SK-N-SH (cell line): ENCODE measurements around the gene PADI4. TPM values are rescaled to one million over a fixed set of nuclear protein-coding genes. Genes with fewer than 3 reads are reported as not detected.

ENCODE experiments used
- CTCF ChIA-PET: fragments of 300-600, 350-600 bp; formaldehyde crosslinking; extraction: SDS; loops from one replicate; lab custom pipeline; 2021; lab: Yijun Ruan, JAX
- POLR2A ChIA-PET: fragments of 350-600 bp; sonication (Branson Sonifier 250); formaldehyde crosslinking; extraction: SDS; loops from one replicate; lab custom pipeline; 2020; ENCODE audit warnings: antibody characterized with exemption, inconsistent platforms; lab: Yijun Ruan, JAX
- DNase-seq: peaks from one replicate; pipeline ENCODE4 v3.0.0; 2012
- H2AFZ ChIP-seq: fragments of 200-600 bp; sonication (generic); 2 replicates; pipeline ENCODE4 v1.8.1; 2016; ENCODE audit warnings: antibody characterized with exemption, mild to moderate bottlenecking, low read depth
- H3F3A ChIP-seq: fragments of 200-600 bp; sonication (generic); replicated peaks from 2 replicates; pipeline ENCODE3; 2016; ENCODE audit warnings: antibody characterized with exemption, mild to moderate bottlenecking; ENCODE audit not compliant: insufficient read depth
- H3K27ac ChIP-seq, 2 experiments: fragments of 200-500 bp in 1 of 2; fragments of 200-600 bp in 1 of 2; sonication (Bioruptor generic) in 1 of 2; sonication (generic), shearing (Covaris generic) in 1 of 2; 2 replicates each; pipeline versions ENCODE4 v1.5.1 to v1.6.1; 2014 to 2016; ENCODE audit warnings: low read depth in 2 of 2, inconsistent platforms in 1 of 2, low read length in 1 of 2, mild to moderate bottlenecking in 1 of 2, mixed read lengths in 1 of 2
- H3K27me3 ChIP-seq: fragments of 200-600 bp; sonication (generic), shearing (Covaris generic); 2 replicates; pipeline ENCODE4 v1.6.1; 2016; ENCODE audit warnings: mixed run types; ENCODE audit not compliant: insufficient read depth
- H3K36me3 ChIP-seq, 2 experiments: fragments of 200-500 bp in 1 of 2; fragments of 200-600 bp in 1 of 2; sonication (Bioruptor generic) in 1 of 2; sonication (generic) in 1 of 2; replicated peaks in 1 of 2; 2 replicates each; pipeline versions ENCODE3 to v1.5.1; 2014 to 2016; ENCODE audit warnings: low read length in 1 of 2, mild to moderate bottlenecking in 1 of 2; ENCODE audit not compliant: insufficient read depth in 2 of 2, control insufficient read depth in 1 of 2
- H3K4me1 ChIP-seq, 2 experiments: fragments of 200-500 bp in 1 of 2; fragments of 200-600 bp in 1 of 2; sonication (Bioruptor generic) in 1 of 2; sonication (generic), shearing (Covaris generic) in 1 of 2; 2 replicates each; pipeline versions ENCODE4 v1.5.1 to v1.6.1; 2014 to 2016; ENCODE audit warnings: low read depth in 1 of 2, low read length in 1 of 2, mixed run types in 1 of 2; ENCODE audit not compliant: insufficient read depth in 2 of 2, control insufficient read depth in 1 of 2
- H3K4me2 ChIP-seq: fragments of 200-600 bp; sonication (generic), shearing (Covaris generic); 2 replicates; pipeline ENCODE4 v1.6.1; 2017; ENCODE audit warnings: mixed run types
- H3K4me3 ChIP-seq, 2 experiments: fragments of 200-500 bp in 1 of 2; fragments of 200-600 bp in 1 of 2; sonication (Bioruptor generic) in 1 of 2; sonication (generic), shearing (Covaris generic) in 1 of 2; 2 replicates each; pipeline versions ENCODE4 v1.5.1 to v1.8.1; 2014 to 2016; ENCODE audit warnings: low read depth in 2 of 2, inconsistent platforms in 1 of 2, low read length in 1 of 2, mild to moderate bottlenecking in 1 of 2, mixed read lengths in 1 of 2, moderate library complexity in 1 of 2
- H3K79me2 ChIP-seq: fragments of 200-600 bp; sonication (generic); 2 replicates; pipeline ENCODE4 v1.8.1; 2017; ENCODE audit warnings: mild to moderate bottlenecking; ENCODE audit not compliant: insufficient read depth
- H3K9ac ChIP-seq: fragments of 200-600 bp; sonication (generic); 2 replicates; pipeline ENCODE4 v1.6.1; 2017; ENCODE audit warnings: mixed run types
- H3K9me2 ChIP-seq: fragments of 200-600 bp; sonication (generic); 2 replicates; pipeline ENCODE4 v1.6.1; 2017; ENCODE audit warnings: mixed run types
- H3K9me3 ChIP-seq: fragments of 200-600 bp; sonication (generic); 2 replicates; pipeline ENCODE4 v1.6.1; 2017; ENCODE audit warnings: mixed run types, mild to moderate bottlenecking, moderate library complexity
- H4K20me1 ChIP-seq: fragments of 200-600 bp; sonication (generic); 2 replicates; pipeline ENCODE4 v1.6.1; 2017; ENCODE audit warnings: mild to moderate bottlenecking, mixed run types; ENCODE audit not compliant: insufficient read depth
- CTCF ChIP-seq: fragments of 200-600 bp; sonication (generic); IDR thresholded peaks from 2 replicates; pipeline ENCODE4 v1.6.1; 2017; ENCODE audit warnings: antibody characterized with exemption, mild to moderate bottlenecking, moderate library complexity
- FOXJ3 ChIP-seq: sonication (generic); formaldehyde crosslinking; IDR thresholded peaks from 2 replicates; pipeline ENCODE4 v1.5.1; 2020; ENCODE audit warnings: mild to moderate bottlenecking, missing genetic modification reagents
- GABPA ChIP-seq: IDR thresholded peaks from 2 replicates; pipeline ENCODE4 v1.4.0; 2012; ENCODE audit warnings: low read depth, mild to moderate bottlenecking
- JUND ChIP-seq: IDR thresholded peaks from 2 replicates; pipeline ENCODE4 v1.4.0; 2012
- NFIC ChIP-seq: IDR thresholded peaks from 2 replicates; pipeline ENCODE4 v1.4.0; 2012; ENCODE audit warnings: borderline replicate concordance
- NRF1 ChIP-seq: IDR thresholded peaks from 2 replicates; pipeline ENCODE4 v1.6.1; 2012; ENCODE audit warnings: low read depth, mild to moderate bottlenecking, low read length
- PBX3 ChIP-seq: IDR thresholded peaks from 2 replicates; pipeline ENCODE4; 2012
- POLR2AphosphoS5 ChIP-seq: IDR thresholded peaks from 2 replicates; pipeline ENCODE4 v1.6.1; 2012; ENCODE audit warnings: low read depth, low read length
- RAD21 ChIP-seq: IDR thresholded peaks from 2 replicates; pipeline ENCODE4 v1.6.1; 2012; ENCODE audit warnings: mild to moderate bottlenecking, low read length
- REST ChIP-seq: IDR thresholded peaks from 2 replicates; pipeline ENCODE4 v1.6.1; 2012; ENCODE audit warnings: mild to moderate bottlenecking, low read depth, low read length, moderate library complexity
- RXRA ChIP-seq: IDR thresholded peaks from 2 replicates; pipeline ENCODE4 v1.4.0; 2012; ENCODE audit warnings: low read depth, mild to moderate bottlenecking, borderline replicate concordance
- SMC3 ChIP-seq: IDR thresholded peaks from 2 replicates; pipeline ENCODE4 v1.6.1; 2012; ENCODE audit warnings: low read depth, low read length, improper control_type of control experiment
- TEAD4 ChIP-seq: IDR thresholded peaks from 2 replicates; pipeline ENCODE4 v1.4.0; 2012; ENCODE audit warnings: mild to moderate bottlenecking, borderline replicate concordance; ENCODE audit not compliant: insufficient read depth
- YY1 ChIP-seq: IDR thresholded peaks from 2 replicates; pipeline ENCODE4 v1.4.0; 2012; ENCODE audit warnings: low read depth, mild to moderate bottlenecking
- WGBS: methylation state at CpG from one replicate; pipeline ENCODE4 v1.1.6; 2017; ENCODE audit warnings: low lambda C conversion rate; 5-methylcytosine and 5-hydroxymethylcytosine counted together
- polyA plus RNA-seq, 3 experiments: library from polyadenylated mRNA; depleted of rRNA; stranded (reverse); fragments of >200 nt; gene quantifications; 2 replicates each; pipeline ENCODE4 v1.2.3, GENCODE V29; 2012
- TF ChIP-seq, protein P1 (sequence below): fragments of 150-350 bp; IDR thresholded peaks from 2 replicates; pipeline ENCODE4 v1.6.1; 2017; ENCODE audit warnings: antibody characterized with exemption, low read length, low read depth, borderline replicate concordance
- TF ChIP-seq, protein P2 (sequence below): IDR thresholded peaks from 2 replicates; pipeline ENCODE4 v1.4.0; 2012; ENCODE audit warnings: low read depth, borderline replicate concordance

PADI4 gene
- polyA plus RNA-seq, 1 of the 3 experiments (the other 2 are of a cell fraction), result not detected

DNA sequence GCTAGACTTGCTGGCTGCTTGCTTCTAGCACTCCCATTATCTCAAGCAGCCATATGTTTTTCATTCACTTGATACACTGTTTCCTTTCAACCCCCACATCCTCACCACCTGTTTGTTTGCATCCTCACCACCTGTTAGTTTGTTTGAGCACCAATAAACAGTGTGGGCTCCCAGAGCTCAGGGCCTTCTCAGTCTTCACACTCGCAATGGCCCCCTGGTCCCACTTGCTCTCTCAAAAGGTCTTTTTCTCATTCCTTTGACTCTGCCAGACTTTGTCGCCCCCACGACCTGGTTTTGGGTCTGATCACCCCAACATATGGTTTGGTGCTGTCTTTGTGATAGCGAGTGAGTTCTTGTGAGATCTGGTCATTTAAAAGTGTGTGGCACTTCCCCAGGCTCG lies 6.2 kb upstream of the PADI4 start:
- Histone ChIP-seq H2AFZ (no peak overlapping the region), H3F3A (no peaks in the 10 kb centered on the region), H3K27ac (no peak overlapping the region), H3K9me2 (no peaks in the 10 kb centered on the region), H3K9ac (no peak overlapping the region), H3K9me3 (no peaks in the 10 kb centered on the region), H3K79me2 (no peaks in the 10 kb centered on the region), H4K20me1 (no peaks in the 10 kb centered on the region), H3K27me3 (no peaks in the 10 kb centered on the region; the same call in 1 of the 2 replicates), H3K4me3 (no peak overlapping the region), H3K4me1 (no peaks in the 10 kb centered on the region), H3K4me2 (no peak overlapping the region), H3K36me3 (no peaks in the 10 kb centered on the region)
- TF ChIP-seq, protein P1, sequence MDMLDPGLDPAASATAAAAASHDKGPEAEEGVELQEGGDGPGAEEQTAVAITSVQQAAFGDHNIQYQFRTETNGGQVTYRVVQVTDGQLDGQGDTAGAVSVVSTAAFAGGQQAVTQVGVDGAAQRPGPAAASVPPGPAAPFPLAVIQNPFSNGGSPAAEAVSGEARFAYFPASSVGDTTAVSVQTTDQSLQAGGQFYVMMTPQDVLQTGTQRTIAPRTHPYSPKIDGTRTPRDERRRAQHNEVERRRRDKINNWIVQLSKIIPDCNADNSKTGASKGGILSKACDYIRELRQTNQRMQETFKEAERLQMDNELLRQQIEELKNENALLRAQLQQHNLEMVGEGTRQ, result no peak
- TF ChIP-seq RAD21 (no peak), TEAD4 (no peak), FOXJ3 (CRISPR knock-in tag) (no peak), JUND (no peak), YY1 (no peak), NFIC (no peak), SMC3 (no peak)
- TF ChIP-seq, protein P2, sequence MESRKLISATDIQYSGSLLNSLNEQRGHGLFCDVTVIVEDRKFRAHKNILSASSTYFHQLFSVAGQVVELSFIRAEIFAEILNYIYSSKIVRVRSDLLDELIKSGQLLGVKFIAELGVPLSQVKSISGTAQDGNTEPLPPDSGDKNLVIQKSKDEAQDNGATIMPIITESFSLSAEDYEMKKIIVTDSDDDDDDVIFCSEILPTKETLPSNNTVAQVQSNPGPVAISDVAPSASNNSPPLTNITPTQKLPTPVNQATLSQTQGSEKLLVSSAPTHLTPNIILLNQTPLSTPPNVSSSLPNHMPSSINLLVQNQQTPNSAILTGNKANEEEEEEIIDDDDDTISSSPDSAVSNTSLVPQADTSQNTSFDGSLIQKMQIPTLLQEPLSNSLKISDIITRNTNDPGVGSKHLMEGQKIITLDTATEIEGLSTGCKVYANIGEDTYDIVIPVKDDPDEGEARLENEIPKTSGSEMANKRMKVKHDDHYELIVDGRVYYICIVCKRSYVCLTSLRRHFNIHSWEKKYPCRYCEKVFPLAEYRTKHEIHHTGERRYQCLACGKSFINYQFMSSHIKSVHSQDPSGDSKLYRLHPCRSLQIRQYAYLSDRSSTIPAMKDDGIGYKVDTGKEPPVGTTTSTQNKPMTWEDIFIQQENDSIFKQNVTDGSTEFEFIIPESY, result no peak
- 46% methylated on average over 5 of the region's 5 CpGs for WGBS
- ChIA-PET POLR2A (no interaction called here), CTCF (no interaction called here)
- DNase-seq, result no peak

DNA sequence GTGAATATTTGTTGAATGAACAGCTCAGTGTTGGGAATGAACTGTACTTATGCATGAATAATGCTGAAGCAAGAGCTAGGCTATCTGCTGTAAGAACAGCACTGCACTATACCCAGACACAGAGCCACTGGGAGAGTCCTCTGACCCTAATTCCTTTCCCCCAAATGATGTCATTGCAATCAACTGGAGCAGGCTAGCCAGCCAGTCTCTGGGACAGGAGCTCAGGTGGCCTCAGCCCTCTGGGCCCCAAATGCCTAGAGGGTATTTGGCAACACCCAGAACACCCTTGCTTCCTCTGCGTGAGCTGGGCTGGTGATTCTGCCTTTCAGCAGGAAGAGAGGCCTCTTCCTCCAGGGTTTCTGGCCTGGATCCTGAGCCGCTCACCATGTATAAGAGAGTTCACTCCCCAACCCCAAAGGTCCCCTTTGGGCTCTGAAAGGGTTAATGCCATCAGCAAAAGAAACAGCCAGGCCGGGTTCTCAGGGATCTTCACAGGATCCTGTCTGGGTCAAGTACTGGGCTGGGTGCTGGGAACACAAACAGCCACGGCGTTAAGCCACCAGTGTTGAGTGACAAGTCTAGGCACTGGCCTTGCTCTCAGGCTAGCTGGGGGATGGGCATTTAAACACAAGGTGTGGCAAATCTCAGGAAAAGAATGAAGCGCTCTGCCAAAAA lies 3.7 kb upstream of the PADI4 start:
- WGBS, result 68% methylated on average over 6 of the region's 6 CpGs
- POLR2A ChIA-PET, result no interaction called here
- TF ChIP-seq RXRA (no peak), YY1 (no peak), POLR2AphosphoS5 (no peak), GABPA (no peak), FOXJ3 (CRISPR knock-in tag) (no peak), JUND (no peak), REST (no peak), PBX3 (no peak), NRF1 (no peak), CTCF (no peak)
- TF ChIP-seq, protein P1, result no peak

More for the DNA sequence above, 3.7 kb upstream of the PADI4 start:
- no peak overlapping the region for H3K9ac ChIP-seq
- H3K4me2 ChIP-seq, result no peak overlapping the region
- no peaks in the 10 kb centered on the region for H3K79me2 ChIP-seq
- no peak overlapping the region for H2AFZ ChIP-seq
- CTCF ChIA-PET, result interaction anchor here (0.5 kb wide), 1 partner anchor 125 kb away, joined by 3 read pairs; no protein-coding TSS in a partner anchor
- H3K27ac ChIP-seq, result no peak overlapping the region
- H3K9me3 ChIP-seq, result no peaks in the 10 kb centered on the region
- H3K4me3 ChIP-seq, result no peak overlapping the region
- H3K4me1 ChIP-seq, result no peaks in the 10 kb centered on the region
- H4K20me1 ChIP-seq, result no peaks in the 10 kb centered on the region
- H3K9me2 ChIP-seq, result no peaks in the 10 kb centered on the region
- no peak for DNase-seq
- no peaks in the 10 kb centered on the region for H3F3A ChIP-seq
- H3K36me3 ChIP-seq, result no peaks in the 10 kb centered on the region
- H3K27me3 ChIP-seq, result no peaks in the 10 kb centered on the region; the same call in 1 of the 2 replicates
